SH-SY5Y (cell line): ENCODE data around the gene CHN1.

Experiments used
- GATA2 ChIP-seq: IDR thresholded peaks from 2 replicates; pipeline ENCODE4 v1.6.1; 2011; ENCODE audit warnings: mild to moderate bottlenecking, low read depth, low read length
- GATA3 ChIP-seq: IDR thresholded peaks from 2 replicates; pipeline ENCODE4 v1.6.1; 2011; ENCODE audit warnings: low read depth, mild to moderate bottlenecking, low read length, moderate library complexity

CHN1 gene

DNA sequence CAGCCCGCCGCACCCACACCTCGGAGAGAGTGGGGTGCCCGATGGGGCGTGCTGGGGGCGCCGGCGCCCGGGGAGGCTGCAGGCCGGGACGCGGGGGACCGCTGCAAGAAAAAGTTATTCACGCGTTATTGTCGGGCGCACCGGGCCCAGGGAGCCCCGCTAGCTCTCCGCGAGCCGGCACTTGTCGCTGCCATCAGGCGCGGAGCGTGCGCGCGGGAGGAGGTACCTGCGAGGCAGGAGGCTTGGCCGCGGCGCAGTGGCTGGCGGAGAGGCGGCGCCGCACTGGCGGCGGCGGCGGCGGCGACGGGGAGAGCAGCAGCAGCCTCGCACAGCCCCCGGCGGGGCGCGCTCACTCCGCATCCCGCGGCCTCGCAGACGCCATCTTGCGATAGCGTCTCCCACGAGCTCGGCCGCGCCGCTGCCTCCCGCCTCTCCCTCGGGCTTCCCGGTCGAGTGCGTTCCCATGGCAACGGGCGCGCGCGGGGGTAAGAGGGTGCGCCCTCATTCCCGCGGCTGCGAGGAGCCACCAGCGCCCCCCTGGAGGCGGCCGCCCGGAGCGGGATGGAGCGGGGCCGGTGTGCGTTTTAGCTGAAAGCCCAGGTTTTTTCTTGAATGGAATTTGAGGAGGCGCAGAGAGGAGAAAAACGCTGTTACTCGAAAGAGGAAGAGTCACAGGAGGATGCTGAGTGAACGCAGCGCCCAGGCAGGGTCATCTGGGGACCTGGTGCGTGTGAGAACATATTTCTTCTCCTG, at the start of gene CHN1:
CHN1 (minus strand) TSS at position 402 of the 753 bp plus-strand sequence. CDS start 469 bp downstream, outside the sequence.
- TF ChIP-seq GATA3 (no peak), GATA2 (no peak)

GRCh38 chr2:175054340-175054739, 49.2 kb upstream of the CHN1 start:
- TF ChIP-seq GATA3, result no peak
- TF ChIP-seq GATA2, result no peak

DNA sequence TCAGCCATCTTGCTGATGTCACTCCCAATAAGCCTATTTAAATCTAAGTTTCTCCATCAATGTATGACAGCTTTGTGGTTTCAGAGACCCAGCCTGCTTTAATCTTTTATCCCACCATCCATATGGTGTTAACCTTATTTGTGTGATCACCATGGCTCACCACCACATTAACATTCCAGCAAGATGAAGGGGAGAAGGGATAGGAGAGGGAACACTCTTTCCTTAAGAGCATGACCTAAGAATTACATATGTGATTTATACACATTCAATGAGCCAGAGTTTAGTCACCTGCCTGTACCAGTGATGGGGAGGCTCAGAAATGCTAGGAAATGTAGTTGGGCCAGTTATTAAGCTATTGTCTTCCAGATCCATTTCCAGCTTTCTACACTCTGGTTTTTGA, 44.5 kb upstream of the CHN1 start:
- TF ChIP-seq GATA2 (no peak), GATA3 (no peak)

GRCh38 chr2:175048275-175048674, 43.1 kb upstream of the CHN1 start:
- TF ChIP-seq GATA3 (no peak), GATA2 (no peak)

DNA sequence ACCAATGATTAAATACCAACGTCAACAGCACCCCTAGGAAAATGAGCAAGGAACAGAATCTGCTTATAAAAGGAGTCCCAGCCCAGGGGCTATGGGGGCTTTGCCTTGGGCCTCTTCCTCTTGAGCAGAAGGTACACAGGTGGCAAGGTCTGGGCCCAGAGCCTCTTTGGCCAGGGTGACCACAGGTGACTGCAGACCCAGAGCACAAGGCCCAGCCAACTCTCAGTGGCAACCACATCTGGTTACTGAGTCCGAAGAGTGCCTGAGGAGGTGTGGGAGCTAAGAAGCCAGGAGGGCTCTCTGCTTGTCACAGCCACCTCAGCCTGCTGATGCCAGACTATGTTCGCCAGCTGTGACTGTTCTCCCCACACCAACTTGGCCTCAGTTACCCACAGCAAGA, 34.3 kb upstream of the CHN1 start:
- TF ChIP-seq GATA3 (no peak), GATA2 (no peak)

DNA sequence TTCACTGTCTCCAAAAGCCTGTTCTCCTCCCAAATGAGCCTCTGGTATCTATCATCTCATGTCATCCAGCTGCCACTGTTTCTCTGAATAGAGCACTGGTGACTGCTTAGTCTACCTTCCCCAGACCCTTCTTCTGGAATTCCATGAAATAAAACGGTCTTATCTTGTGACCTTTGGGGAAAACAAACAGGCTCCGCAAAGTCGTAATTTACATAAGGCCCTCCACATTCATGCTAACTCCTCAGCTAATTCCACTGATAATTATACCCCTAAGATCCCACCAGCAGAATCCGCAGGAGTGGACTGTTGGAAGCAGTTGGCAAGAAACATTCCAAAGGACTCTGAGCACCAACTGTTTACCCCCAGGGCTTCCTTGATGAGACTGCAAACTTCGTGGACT, 33.9 kb upstream of the CHN1 start:
- no peak for TF ChIP-seq GATA2
- no peak for TF ChIP-seq GATA3

DNA sequence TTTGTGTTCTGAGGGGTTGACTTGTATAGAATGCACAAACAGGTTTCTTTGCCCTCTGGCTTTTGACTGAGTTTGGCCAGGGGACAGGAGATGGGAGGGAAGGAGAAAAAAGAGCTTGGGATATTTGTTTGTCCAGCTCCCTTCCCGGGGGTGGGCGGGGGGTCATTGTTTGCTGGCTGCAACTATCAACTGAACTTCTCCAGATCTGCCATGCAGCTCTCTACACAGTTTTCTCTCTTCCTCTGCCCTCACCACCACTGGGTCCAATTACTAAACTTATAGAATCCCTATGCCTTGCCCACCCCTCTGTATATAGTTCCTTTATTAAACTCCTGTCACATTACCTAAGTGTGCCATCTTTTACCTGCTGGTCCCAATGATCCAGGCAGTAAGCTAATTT, 32.8 kb upstream of the CHN1 start:
- TF ChIP-seq GATA3 (no peak), GATA2 (no peak)

- TF ChIP-seq GATA3, result no peak
Observed at GRCh38 chr2:175036582-175037018, 31.4 kb upstream of the CHN1 start.

GRCh38 chr2:175035806-175036205, 30.6 kb upstream of the CHN1 start:
- TF ChIP-seq GATA3, result no peak
- no peak for TF ChIP-seq GATA2

- TF ChIP-seq GATA2 (no peak), GATA3 (no peak)
Observed at GRCh38 chr2:175034716-175035115, 29.5 kb upstream of the CHN1 start.

DNA sequence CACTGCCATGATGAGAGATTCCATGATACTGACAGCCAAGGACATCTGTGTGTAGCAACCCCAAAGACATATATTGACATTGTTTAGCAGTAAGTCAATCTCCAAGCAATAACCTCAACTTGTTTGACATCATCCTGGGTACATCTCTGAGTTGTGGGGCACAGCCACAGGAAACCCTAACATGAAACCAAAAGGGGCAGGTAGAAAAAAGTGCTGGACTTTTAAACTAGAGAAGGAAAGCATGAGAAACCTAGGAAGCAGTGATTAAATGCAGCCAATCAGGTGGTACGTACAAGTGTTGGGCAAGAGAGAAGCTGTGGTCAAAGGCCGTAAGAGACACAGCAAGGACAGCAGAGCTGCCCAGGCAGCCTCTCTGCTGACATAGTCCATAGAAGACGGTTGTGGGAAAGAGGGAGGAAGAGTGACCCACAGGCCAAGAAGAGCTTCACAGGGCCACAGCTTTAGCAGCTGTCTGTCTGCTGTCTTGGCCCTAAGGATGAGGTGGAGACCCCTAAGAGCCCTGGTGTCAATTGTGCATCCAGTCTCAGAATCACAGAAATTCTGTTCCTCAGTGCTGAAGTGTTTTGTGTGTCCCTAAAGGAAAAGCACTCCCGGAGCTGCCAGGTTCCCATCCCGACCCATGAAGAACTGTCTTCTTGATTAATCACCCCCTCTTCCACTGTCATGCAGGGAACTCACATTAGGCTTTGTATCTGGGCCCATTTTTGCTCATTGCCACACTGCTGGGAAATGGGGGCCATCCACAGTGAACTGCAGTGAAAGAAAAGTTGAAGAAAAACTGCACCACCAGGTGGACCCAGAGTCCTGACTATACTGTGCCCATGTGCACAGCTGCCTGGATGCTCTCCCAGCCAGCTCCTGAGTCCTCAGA, 25.4 kb upstream of the CHN1 start:
- TF ChIP-seq GATA3 (no peak), GATA2 (no peak)

DNA sequence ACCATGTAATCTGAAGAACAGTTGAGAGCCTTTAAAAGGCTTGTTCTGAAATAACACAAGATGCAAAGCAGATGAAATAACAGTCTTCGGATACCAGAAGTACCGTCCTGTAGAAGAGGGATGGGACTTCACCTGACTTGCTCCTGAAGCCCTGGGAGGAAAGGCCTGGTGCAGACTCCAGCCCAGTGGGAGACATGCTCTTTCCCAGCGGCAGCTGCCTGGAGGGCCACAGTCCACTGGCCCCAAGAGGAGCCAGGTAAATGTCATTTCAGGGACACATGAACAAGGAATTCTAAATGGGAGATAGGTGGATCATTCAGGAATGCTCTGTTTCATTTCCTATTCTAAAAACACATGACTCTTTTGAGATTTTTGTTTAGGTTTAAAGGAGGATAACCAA, 22.6 kb upstream of the CHN1 start:
- no peak for TF ChIP-seq GATA2
- no peak for TF ChIP-seq GATA3

DNA sequence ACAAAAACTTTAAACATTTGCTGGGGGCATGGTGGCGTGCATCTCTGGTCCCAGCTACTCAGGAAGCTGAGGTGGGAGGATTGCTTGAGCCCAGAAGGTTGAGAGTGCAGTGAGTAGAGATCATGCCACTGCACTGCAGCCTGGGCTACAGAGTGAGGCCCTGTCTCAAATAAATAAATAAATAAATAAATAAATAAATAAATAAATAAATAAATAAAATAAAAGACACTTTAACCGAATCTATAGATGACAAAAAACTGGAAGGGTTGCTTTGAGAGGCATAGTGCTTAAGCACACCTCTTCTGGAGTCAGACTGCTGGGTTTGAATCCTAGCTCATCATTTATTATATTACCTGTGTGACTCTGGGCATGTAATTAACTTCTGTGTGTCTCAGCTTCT, 21.2 kb upstream of the CHN1 start:
- TF ChIP-seq GATA2 (no peak), GATA3 (no peak)

GRCh38 chr2:175025946-175026345, 20.8 kb upstream of the CHN1 start:
- TF ChIP-seq GATA2, result no peak
- TF ChIP-seq GATA3, result no peak

- TF ChIP-seq GATA2 (no peak), GATA3 (no peak)
Observed at GRCh38 chr2:175025233-175025632, 20.1 kb upstream of the CHN1 start.
